ENCODE results near the gene NTN5.
"Not testable (repeated sequence)": the region's sequence is repeated elsewhere in the genome, so short reads cannot be mapped to it uniquely, and the experiment has no call there.

The NTN5 gene, protein sequence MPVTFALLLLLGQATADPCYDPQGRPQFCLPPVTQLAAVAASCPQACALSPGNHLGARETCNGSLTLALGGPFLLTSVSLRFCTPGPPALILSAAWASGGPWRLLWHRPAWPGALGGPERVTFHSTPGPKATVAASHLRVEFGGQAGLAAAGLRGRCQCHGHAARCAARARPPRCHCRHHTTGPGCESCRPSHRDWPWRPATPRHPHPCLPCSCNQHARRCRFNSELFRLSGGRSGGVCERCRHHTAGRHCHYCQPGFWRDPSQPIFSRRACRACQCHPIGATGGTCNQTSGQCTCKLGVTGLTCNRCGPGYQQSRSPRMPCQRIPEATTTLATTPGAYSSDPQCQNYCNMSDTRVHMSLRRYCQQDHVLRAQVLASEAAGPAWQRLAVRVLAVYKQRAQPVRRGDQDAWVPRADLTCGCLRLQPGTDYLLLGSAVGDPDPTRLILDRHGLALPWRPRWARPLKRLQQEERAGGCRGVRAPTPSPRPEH

DNA sequence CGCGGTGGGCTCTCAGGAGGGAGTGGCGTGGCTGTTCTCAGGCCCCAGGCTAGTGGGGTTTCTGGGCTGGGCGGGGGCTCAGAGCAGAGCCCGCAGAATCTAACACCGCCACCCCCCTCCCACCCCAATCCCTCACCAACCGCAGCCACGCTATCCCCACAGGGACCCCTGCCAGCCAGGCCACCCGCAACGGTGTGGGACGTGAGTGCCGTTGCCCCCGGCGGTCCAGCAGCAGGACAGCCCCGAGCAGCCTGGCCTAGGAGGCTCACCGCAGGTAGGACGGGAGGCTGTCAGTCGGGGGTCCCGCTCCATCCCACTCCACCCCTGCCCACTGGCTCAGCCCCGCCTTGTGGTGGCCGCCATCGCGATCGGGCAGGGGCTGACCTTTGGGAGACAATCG is at the start of gene NTN5:
NTN5 (minus strand) TSS at position 24 of the 400 bp plus-strand sequence. CDS start 2,031 bp downstream, outside the sequence.
- no peak within 1 kb of the TSS for H3K9ac ChIP-seq (ENCODE audit: low read length)
- H3K4me3 ChIP-seq (ENCODE audit: low read length) = no peak within 1 kb of the TSS
- no peaks in the 10 kb centered on the region for H3K27me3 ChIP-seq (ENCODE audit: control insufficient read depth, insufficient read depth, low read length)
- H3K27ac ChIP-seq (ENCODE audit: low read depth, low read length) = no peak within 1 kb of the TSS
- H3K4me1 ChIP-seq (ENCODE audit: control insufficient read depth, insufficient read depth, low read length) = peaks cover 4% of the 10 kb centered on the region
- H3K36me3 ChIP-seq (ENCODE audit: control insufficient read depth, insufficient read depth, low read length) = no peaks in the 10 kb centered on the region

DNA sequence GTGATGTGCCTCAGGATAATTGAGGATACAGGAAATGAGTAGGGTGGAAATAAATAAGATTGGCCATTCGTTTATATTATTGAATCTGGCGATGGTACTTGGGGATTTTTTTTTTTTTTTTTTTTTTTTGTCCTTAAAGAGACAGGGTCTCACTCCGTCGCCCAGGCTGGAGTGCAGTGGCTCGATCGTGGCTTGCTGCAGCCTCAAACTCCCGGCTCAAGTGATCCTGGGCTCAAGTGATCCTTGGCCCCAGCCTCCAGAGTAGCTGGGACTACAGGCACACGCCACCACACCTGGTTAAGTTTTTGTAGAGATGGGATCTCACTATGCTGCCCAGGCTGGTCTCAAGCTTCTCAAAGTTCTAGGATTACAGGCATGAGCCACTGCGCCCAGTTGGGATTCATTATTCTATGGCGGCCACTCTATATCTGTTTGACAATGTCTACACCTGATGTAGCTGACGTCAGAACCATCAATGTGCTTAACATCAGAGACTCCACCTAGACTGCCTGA is 49.4 kb upstream of the NTN5 start:
- no peak overlapping the region for H3K9ac ChIP-seq (ENCODE audit: low read length)
- H3K27me3 ChIP-seq (ENCODE audit: control insufficient read depth, insufficient read depth, low read length) = no peaks in the 10 kb centered on the region
- peaks cover 5% of the 10 kb centered on the region for H3K4me1 ChIP-seq (ENCODE audit: control insufficient read depth, insufficient read depth, low read length)
- no peak overlapping the region for H3K27ac ChIP-seq (ENCODE audit: low read depth, low read length)
- no peak overlapping the region for H3K4me3 ChIP-seq (ENCODE audit: low read length)
- no peaks in the 10 kb centered on the region for H3K36me3 ChIP-seq (ENCODE audit: control insufficient read depth, insufficient read depth, low read length)

DNA sequence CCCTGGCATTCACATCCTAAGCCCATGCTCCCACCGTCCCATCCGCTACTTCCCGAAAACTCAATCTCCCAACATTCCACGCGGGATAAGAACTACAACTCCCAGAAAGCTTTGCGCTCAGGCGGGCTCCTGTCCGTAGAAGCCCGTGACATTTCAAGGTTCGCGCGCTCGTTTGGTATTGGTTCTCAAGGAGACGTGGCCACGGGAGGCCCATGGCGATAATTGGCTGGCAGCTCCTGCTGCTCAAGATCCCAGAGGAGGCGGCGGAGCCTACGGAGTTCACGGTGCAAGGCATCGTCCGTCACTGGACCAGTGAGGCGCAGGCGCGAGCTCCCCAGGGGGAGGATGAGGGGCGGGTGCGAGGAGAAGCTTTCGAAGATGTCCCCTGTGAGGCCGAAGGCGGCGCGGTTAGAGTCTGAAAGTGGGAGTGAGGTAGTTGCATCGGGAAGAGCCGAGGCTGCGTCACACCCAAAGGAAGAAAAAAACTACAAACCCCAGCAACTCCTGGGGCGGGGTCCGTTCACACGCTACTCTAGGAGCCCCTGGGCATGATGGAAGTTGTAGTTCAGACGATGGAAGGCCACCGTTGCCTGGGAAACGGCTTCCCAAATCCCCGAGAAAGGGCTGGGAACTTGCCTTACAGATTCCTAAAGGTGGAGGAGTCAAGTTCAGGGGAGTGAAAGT is 47.9 kb upstream of the NTN5 start:
- Histone ChIP-seq H3K4me1 (ENCODE audit: control insufficient read depth, insufficient read depth, low read length) (peaks cover 5% of the 10 kb centered on the region), H3K27me3 (ENCODE audit: control insufficient read depth, insufficient read depth, low read length) (no peaks in the 10 kb centered on the region), H3K36me3 (ENCODE audit: control insufficient read depth, insufficient read depth, low read length) (no peaks in the 10 kb centered on the region), H3K9ac (ENCODE audit: low read length) (no peak overlapping the region), H3K4me3 (ENCODE audit: low read length) (peak overlapping the region; percentile 87), H3K27ac (ENCODE audit: low read depth, low read length) (peak overlapping the region; percentile 93)

DNA sequence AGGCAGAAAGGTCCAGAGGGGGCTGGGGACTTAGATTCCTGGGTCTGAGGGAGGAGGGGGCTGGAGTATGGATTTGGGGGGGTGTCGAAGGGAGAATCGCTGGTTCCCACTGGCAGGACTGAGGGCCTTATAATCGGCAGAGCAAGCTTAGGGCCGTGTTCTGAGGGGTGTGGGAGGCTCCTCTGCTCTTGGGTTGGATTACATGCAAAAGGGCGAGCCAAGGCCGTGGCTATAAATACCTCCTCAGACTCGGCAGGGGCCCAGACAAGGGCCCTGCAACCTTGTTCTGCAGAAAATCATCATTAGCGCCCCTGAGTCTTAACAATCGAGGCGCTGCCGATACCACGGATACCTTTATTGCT is 47.4 kb upstream of the NTN5 start:
- Histone ChIP-seq H3K27me3 (ENCODE audit: control insufficient read depth, insufficient read depth, low read length) (no peaks in the 10 kb centered on the region), H3K4me3 (ENCODE audit: low read length) (peak overlapping the region; percentile 87), H3K9ac (ENCODE audit: low read length) (no peak overlapping the region), H3K4me1 (ENCODE audit: control insufficient read depth, insufficient read depth, low read length) (peaks cover 9% of the 10 kb centered on the region), H3K36me3 (ENCODE audit: control insufficient read depth, insufficient read depth, low read length) (no peaks in the 10 kb centered on the region), H3K27ac (ENCODE audit: low read depth, low read length) (peak overlapping the region; percentile 19)

DNA sequence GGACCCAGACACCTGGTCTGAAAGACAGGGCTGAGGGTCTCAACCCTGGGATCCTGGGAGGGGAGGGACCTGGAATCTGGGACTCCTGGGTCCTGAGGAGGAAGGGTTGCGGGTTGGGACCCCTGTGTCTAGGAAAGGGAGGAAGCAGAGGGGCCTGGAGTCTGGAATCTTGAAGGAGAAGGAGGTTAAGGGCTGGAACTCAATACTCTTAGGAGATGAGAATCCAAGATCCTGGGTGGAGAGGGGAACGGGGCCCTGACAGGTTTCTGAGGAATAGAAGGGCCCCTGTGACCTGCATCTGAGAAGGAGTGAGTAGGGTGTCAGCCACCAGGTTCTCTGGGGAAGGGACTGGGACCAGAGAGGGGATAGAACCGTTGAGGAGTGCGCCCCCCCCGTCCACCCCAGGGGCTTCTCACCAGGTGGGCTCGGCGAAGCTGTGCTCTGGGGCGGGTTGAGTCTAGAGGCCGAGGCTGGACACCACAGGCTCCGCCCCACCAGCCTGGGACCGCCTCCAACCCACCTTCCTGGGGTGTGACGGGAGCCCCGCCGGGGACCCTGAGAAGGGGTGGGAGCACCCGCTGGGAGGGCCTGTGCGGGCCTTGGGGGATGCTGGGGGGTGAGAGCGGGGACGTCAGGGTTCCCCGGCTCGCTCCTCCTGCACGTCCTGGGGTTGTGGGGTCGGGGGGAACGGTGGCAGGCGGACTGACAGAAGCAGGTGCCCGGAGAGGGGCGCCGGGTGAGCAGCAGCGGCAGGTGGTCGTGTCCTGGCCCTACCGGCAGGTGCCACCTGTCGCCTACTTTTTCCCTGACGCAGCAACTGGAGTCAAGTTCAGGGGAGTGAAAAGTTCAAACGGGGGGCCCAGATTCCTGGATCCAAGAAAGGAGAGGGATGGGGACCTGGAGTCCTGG is 46.7 kb upstream of the NTN5 start, which contains the start of gene MAMSTR:
MAMSTR (minus strand) TSS at position 463 of the 909 bp plus-strand sequence. CDS start 694 bp downstream, outside the sequence.
- no peak within 1 kb of the TSS for H3K9ac ChIP-seq (ENCODE audit: low read length)
- peak within 1 kb of the TSS; percentile 19 for H3K27ac ChIP-seq (ENCODE audit: low read depth, low read length)
- H3K4me3 ChIP-seq (ENCODE audit: low read length) = peak within 1 kb of the TSS; percentile 87
- peaks cover 13% of the 10 kb centered on the region for H3K4me1 ChIP-seq (ENCODE audit: control insufficient read depth, insufficient read depth, low read length)
- H3K36me3 ChIP-seq (ENCODE audit: control insufficient read depth, insufficient read depth, low read length) = no peaks in the 10 kb centered on the region
- H3K27me3 ChIP-seq (ENCODE audit: control insufficient read depth, insufficient read depth, low read length) = no peaks in the 10 kb centered on the region

DNA sequence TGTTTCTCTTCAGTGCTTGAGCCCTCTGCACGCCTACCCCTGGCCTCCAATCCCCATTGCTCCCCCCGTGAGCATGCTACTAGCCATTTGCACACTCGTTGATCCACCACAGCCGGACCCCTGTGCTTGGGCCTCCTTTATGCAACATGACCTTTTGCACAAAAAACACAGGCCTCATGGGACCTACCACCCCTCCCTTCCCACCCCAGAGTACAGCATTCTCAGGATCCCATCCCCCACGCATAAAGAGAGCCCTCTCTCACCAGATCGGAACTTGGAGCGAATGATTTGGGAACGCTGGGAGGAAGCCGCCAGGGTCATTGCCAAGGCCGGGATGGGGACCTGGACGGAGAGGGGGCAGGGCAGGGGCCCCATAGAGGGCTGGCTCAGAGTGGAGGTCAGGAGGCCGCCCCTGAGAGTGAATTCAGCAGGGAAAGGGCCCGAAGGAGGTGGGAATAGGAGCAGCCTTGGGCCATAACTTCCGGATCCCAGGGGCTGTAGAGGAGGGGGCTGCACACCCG is 46.0 kb upstream of the NTN5 start:
- no peak overlapping the region for H3K9ac ChIP-seq (ENCODE audit: low read length)
- peaks cover 14% of the 10 kb centered on the region for H3K4me1 ChIP-seq (ENCODE audit: control insufficient read depth, insufficient read depth, low read length)
- H3K27ac ChIP-seq (ENCODE audit: low read depth, low read length) = no peak overlapping the region

DNA sequence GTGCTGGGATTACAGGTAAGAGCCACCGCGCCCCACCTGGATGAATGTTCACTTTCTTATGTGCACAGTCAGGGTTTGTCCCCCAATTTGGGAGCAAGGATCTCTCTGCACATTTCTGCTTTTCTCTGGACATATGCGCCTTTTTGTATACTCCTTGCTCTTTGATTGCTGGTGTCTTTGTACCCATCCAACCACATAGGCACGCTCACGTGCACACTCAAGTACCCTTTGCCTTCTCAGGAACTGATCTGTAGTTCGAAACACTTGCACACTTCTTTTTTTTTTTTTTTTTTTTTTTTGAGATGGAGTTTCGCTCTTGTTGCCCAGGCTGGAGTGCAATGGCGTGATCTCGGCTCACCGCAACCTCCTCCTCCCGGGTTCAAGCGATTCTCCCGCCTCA is 45.3 kb upstream of the NTN5 start:
- H3K36me3 ChIP-seq (ENCODE audit: control insufficient read depth, insufficient read depth, low read length); H3K4me3 ChIP-seq (ENCODE audit: low read length); H3K27me3 ChIP-seq (ENCODE audit: control insufficient read depth, insufficient read depth, low read length); H3K9ac ChIP-seq (ENCODE audit: low read length); H3K27ac ChIP-seq (ENCODE audit: low read depth, low read length): not testable (repeated sequence)
- H3K4me1 ChIP-seq (ENCODE audit: control insufficient read depth, insufficient read depth, low read length) = peaks cover 14% of the 10 kb centered on the region

More for the DNA sequence above, 46.0 kb upstream of the NTN5 start:
- Histone ChIP-seq H3K4me3 (ENCODE audit: low read length) (no peak overlapping the region), H3K36me3 (ENCODE audit: control insufficient read depth, insufficient read depth, low read length) (no peaks in the 10 kb centered on the region), H3K27me3 (ENCODE audit: control insufficient read depth, insufficient read depth, low read length) (no peaks in the 10 kb centered on the region)

DNA sequence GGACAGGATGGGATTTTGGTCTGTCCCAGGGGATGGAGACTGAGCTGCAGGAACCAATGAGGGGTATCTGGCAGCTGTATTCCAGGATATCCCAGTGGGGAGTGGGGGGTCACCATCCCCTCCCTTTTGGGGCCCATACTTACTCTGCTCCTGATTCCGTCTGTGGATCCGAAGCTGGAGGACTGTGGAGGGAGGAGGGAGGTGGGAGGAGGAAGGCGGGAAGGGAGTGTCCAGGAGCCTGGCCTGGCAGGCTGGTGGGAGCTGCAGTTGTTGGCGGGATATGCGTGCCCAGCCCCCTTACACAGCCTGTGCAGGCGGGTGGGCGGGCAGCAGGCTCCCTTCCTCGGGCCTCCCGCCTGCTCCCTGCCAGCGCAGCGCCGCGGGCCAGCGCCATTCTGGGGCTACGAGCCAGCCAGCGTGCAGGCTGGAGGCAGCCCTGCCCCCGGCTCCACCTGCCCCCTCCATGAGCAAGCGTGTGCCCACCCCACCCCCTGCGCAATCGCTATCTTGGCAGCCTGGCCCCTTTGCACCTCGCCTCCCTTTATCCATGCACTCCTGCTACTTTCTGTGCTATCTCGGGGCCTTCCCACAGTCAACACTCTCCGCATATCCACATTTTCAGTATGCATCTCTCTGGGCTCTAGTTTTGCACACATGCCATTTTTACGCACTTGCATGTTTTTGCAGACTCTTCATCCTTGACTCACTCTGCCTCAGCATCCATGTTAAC is 43.9 kb upstream of the NTN5 start:
- Histone ChIP-seq H3K4me3 (ENCODE audit: low read length) (peak overlapping the region; percentile 49), H3K27me3 (ENCODE audit: control insufficient read depth, insufficient read depth, low read length) (no peaks in the 10 kb centered on the region), H3K36me3 (ENCODE audit: control insufficient read depth, insufficient read depth, low read length) (no peaks in the 10 kb centered on the region), H3K4me1 (ENCODE audit: control insufficient read depth, insufficient read depth, low read length) (peaks cover 14% of the 10 kb centered on the region), H3K27ac (ENCODE audit: low read depth, low read length) (peak overlapping the region; percentile 77), H3K9ac (ENCODE audit: low read length) (no peak overlapping the region)

DNA sequence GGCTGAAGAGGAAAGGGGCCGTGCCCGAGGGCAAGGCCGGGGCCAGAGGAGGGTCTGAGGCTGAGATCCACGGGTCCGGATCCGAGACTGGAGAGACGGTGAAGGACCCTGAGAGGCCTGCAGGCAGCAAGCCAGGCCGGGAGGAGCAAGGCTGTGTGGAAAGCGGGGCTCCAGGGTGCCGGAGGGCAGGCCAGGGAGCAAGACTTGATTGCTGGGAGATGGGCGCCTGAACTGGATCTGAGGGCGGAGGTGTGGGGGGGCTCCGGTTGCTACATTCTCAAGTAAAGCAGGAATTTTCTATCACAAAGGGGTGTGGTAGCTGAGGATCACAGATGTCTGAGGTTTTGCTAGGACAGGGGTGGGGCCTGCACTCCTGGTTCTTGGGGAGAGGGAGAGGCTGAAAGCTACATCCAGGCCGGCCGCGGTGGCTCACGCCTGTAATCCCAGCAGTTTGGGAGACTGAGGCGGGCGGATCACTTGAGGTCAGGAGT is 42.9 kb upstream of the NTN5 start:
- H3K4me3 ChIP-seq (ENCODE audit: low read length) = peak overlapping the region; percentile 35

DNA sequence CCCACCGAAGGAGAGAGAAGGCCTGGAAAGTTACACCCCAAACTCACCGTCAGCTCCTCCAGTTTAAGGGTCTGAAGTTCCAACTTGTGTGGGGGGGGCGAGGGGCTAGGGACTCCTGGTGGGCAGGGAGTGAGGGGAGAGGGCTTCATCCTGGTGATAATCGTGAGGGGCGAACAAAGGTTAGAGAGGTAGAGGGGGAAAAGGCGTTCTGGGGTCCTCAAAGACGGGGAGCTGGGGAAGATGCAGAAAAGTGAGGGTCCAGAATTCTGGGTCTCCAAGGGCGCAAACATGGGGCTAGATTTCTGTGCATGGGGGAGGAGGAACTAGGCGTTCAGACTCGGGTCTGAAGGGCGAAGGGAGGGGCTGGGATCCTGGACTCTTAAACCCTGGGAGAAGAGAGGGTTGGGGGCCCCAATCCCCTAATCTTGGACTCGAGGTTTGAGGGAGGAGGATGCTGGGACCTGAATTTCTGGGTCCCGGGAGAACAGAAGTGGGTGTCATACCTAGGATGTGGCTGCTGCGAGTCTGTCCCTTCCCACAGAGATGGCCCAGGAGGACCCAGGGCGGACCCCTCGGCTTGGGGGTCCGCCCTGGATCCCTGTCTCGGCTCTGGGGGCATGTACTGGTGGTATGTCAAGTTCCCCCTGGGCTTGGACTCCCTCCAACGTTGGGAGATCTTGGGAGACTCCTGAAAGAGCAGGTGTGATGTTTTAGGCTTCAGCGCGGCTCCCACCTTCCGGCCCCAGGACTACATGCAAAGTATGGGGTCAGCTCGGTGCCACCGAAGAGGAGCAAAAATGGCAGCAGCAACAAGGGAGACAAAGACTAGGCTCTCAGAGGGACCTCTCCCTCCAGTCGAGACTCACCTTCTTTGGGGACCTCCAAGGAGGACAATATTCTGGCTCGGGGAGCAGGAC is 42.2 kb upstream of the NTN5 start:
- no peaks in the 10 kb centered on the region for H3K27me3 ChIP-seq (ENCODE audit: control insufficient read depth, insufficient read depth, low read length)
- peak overlapping the region; percentile 72 for H3K4me3 ChIP-seq (ENCODE audit: low read length)
- H3K9ac ChIP-seq (ENCODE audit: low read length) = peak overlapping the region; percentile 38
- H3K4me1 ChIP-seq (ENCODE audit: control insufficient read depth, insufficient read depth, low read length) = peaks cover 11% of the 10 kb centered on the region
- H3K36me3 ChIP-seq (ENCODE audit: control insufficient read depth, insufficient read depth, low read length) = no peaks in the 10 kb centered on the region
- peak overlapping the region; percentile 86 for H3K27ac ChIP-seq (ENCODE audit: low read depth, low read length)

More for the DNA sequence above, 42.9 kb upstream of the NTN5 start:
- H3K9ac ChIP-seq (ENCODE audit: low read length) = no peak overlapping the region
- H3K4me1 ChIP-seq (ENCODE audit: control insufficient read depth, insufficient read depth, low read length) = peaks cover 14% of the 10 kb centered on the region
- no peaks in the 10 kb centered on the region for H3K27me3 ChIP-seq (ENCODE audit: control insufficient read depth, insufficient read depth, low read length)
- no peaks in the 10 kb centered on the region for H3K36me3 ChIP-seq (ENCODE audit: control insufficient read depth, insufficient read depth, low read length)
- peak overlapping the region; percentile 37 for H3K27ac ChIP-seq (ENCODE audit: low read depth, low read length)
